ENCODE data around the gene DNAJC30.
"Not testable (repeated sequence)": the region's sequence is repeated elsewhere in the genome, so short reads cannot be mapped to it uniquely, and the experiment has no call there.

DNAJC30 gene

GRCh38 chr7:73717025-73717807, 34.0 kb upstream of the DNAJC30 start:
- H3K4me3 ChIP-seq (ENCODE audit: low read length): no peak overlapping the region

GRCh38 chr7:73716318-73716890, 33.2 kb upstream of the DNAJC30 start:
- H3K4me3 ChIP-seq (ENCODE audit: low read length): no peak overlapping the region
- TF ChIP-seq ZNF274 (IDR thresholded peaks at IDR 0.05; ENCODE audit: low read depth, low read length): no peak

More at GRCh38 chr7:73717025-73717807, 34.0 kb upstream of the DNAJC30 start:
- no peak for TF ChIP-seq ZNF274 (IDR thresholded peaks at IDR 0.05; ENCODE audit: low read depth, low read length)

GRCh38 chr7:73715648-73716317, 32.5 kb upstream of the DNAJC30 start:
- TF ChIP-seq ZNF274 (IDR thresholded peaks at IDR 0.05; ENCODE audit: low read depth, low read length): no peak
- no peak overlapping the region for H3K4me3 ChIP-seq (ENCODE audit: low read length)

- not testable (repeated sequence) for H3K4me3 ChIP-seq (ENCODE audit: low read length)
These were observed 30.1 kb upstream of the DNAJC30 start for GRCh38 chr7:73713319-73713718.

- TF ChIP-seq ZNF274 (IDR thresholded peaks at IDR 0.05; ENCODE audit: low read depth, low read length): no peak
- no peak overlapping the region for H3K4me3 ChIP-seq (ENCODE audit: low read length)
These were observed 29.5 kb upstream of the DNAJC30 start for GRCh38 chr7:73712773-73713172.

GRCh38 chr7:73708961-73709549, 25.8 kb upstream of the DNAJC30 start:
- H3K4me3 ChIP-seq (ENCODE audit: low read length): no peak overlapping the region
- TF ChIP-seq ZNF274 (IDR thresholded peaks at IDR 0.05; ENCODE audit: low read depth, low read length): no peak

GRCh38 chr7:73707045-73707631, 23.9 kb upstream of the DNAJC30 start:
- no peak overlapping the region for H3K4me3 ChIP-seq (ENCODE audit: low read length)
- no peak for TF ChIP-seq ZNF274 (IDR thresholded peaks at IDR 0.05; ENCODE audit: low read depth, low read length)

GRCh38 chr7:73706126-73707044, 23.1 kb upstream of the DNAJC30 start:
- TF ChIP-seq ZNF274 (IDR thresholded peaks at IDR 0.05; ENCODE audit: low read depth, low read length): no peak
- H3K4me3 ChIP-seq (ENCODE audit: low read length): no peak overlapping the region

- H3K4me3 ChIP-seq (ENCODE audit: low read length): no peak overlapping the region
- TF ChIP-seq ZNF274 (IDR thresholded peaks at IDR 0.05; ENCODE audit: low read depth, low read length): no peak
These were observed 22.3 kb upstream of the DNAJC30 start for GRCh38 chr7:73705551-73705920.

- TF ChIP-seq ZNF274 (IDR thresholded peaks at IDR 0.05; ENCODE audit: low read depth, low read length): no peak
These were observed 21.6 kb upstream of the DNAJC30 start for GRCh38 chr7:73704640-73705550.

GRCh38 chr7:73703757-73704639, 20.7 kb upstream of the DNAJC30 start:
- no peak for TF ChIP-seq ZNF274 (IDR thresholded peaks at IDR 0.05; ENCODE audit: low read depth, low read length)
- no peak overlapping the region for H3K4me3 ChIP-seq (ENCODE audit: low read length)

More at GRCh38 chr7:73704640-73705550, 21.6 kb upstream of the DNAJC30 start:
- H3K4me3 ChIP-seq (ENCODE audit: low read length): no peak overlapping the region
